GM19035 (cell line): Measurements from ENCODE around the gene KRT82.

Source experiments
- ATAC-seq: cut with Tn5 transposase; IDR thresholded peaks from one replicate; pipeline ENCODE4 v1.9.1; 2021; ENCODE audit not compliant: unreplicated experiment

KRT82 gene

GRCh38 chr12:52436000-52436827 is 30.1 kb upstream of the KRT82 start:
- no peak for ATAC-seq

GRCh38 chr12:52435659-52435999 is 29.5 kb upstream of the KRT82 start:
- no peak for ATAC-seq

DNA sequence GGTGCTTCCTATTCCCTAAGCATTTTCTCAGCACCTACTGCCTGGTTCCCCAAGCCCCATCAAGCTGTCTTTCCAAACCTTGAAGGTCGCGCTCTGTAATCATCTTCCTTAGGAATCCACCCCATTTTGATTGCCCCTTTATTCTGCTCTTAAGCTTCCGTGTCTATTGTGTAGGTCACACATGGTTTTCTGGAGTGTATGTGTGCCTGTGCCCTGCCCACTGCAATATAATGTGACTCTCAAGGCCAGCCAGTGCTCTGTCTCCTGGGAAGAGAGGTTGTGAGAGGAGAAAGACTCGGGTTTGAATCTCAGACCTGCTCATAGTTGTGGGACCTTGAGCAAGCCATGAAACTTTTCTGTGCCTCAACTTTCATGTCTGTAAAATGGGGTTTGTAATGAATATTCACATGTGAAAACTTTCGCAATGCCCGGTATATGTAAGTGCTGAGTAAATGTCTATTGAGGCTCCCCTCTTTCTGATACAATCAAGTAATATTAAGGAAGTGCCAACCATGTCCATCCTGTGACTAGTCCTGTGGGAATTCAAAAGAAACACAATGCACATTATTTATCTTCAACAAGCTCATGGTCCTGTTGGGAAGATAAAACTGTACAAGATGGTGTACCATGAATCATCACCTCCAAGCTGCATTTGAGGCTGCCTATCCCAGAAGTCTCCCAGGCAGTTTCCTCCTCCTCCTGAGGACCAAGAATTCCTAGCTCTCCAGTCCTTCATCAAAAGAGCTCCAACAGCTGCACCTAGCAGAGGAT is 28.8 kb upstream of the KRT82 start:
- ATAC-seq: no peak

DNA sequence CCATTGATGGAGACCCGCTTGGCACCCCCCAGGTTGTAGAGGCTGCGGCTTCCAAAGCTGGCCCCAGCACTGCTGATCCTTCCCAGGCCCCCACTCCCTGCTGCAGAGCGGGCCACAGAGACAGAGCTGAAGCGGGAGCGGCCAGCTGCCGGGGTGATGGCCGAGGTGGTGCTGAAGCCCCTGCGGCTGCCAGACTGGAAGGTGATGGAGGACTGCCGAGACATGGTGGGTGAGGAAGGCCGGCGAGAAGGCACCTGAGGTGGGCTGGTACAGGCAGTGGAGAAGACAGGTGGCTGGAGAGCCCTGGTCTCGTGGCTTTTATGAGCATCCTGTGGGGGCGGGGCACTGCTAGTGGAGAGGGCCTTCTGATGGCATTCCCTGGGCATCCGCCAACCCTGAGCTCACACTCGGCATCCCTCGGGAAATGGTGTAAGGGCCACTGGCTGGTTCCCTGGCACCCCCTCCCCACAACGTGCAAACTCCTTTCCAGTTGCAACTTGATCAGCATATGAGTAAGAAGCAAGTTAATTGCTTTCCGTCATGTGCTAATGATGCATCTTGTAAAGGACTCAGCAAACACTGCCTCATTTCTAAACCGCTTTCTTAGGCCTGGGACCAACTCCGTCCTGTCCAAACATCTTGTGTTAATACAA is 28.1 kb upstream of the KRT82 start, which contains the start of gene KRT75:
Gene KRT75 (minus strand): TSS at position 291 of the 653 bp plus-strand sequence. CDS start 67 bp downstream, at position 224.
- ATAC-seq: no peak

DNA sequence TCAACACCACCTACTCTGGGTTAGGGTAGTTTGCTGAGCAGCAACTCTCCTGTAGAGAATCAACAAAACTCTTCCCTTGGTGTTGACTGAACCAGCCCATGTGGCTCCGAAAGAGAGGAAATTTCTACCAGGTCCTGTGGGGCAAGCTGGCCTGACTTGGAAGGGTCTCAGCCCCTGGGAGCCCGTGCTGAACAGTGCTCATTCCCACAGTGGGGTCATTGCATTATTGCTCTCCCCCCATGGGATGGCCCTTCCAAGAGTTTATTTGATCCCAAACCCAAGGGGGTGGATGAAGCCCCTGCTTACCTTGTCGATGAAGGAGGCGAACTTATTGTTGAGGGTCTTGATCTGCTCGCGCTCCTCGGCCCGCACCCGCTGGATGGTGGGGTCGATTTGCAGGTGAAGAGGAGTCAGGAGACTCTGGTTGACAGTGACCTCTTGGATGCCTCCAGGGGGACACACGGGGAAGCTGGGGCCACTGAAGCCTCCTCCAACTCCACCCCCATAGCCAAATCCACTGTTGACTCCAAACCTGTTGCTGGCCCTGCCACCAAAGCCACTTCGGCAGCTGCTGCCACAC is 27.5 kb upstream of the KRT82 start:
- no peak for ATAC-seq

DNA sequence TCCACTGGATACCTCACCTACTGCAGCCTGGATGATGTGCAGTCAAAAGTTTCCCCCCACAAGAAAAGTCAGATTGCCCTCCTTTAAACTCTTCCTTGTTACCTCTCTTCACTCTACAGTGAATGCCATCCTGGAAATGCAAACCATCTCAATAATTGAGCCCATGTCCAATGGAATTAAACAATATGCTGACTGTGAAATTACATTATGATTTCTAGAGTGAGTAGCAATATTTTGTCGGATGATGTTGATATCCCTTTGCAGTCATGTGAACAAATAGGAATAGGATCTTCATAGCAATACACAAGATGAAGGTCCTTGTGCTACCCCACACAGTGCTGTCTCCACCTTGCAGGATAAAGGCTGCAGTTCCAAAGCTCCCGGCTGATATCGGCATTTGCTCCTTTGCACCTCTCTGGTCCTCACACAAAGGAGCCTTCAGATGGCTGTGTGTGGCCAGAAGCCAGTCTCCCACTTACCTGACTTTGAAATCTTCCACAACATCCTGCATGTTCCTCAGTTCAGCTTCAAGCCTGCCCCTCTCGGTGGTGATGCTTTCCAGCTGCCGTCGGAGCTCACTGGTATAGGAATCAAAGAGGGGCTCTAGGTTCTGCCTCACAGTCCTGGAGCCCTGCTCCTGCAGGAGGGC is 26.5 kb upstream of the KRT82 start:
- no peak for ATAC-seq

DNA sequence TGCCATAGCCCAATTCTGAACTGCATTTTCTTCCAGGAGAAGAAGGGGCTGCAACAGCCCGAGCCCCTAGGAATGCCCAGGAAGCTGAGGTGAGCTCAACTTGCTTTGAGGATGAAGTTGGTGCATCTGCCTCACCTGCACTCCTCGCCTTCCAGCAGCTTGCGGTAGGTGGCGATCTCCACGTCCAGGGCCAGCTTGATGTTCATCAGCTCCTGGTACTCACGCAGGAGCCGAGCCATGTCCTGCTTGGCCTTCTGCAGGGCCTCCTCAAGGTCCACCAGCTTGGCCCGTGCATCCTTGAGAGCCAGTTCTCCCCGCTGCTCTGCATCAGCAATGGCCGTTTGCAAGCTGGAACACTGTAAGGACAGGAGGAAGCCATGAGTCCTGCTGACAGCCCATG is 22.0 kb upstream of the KRT82 start:
- ATAC-seq: no peak

- ATAC-seq: no peak
These were observed 20.9 kb upstream of the KRT82 start for GRCh38 chr12:52427083-52427482.

DNA sequence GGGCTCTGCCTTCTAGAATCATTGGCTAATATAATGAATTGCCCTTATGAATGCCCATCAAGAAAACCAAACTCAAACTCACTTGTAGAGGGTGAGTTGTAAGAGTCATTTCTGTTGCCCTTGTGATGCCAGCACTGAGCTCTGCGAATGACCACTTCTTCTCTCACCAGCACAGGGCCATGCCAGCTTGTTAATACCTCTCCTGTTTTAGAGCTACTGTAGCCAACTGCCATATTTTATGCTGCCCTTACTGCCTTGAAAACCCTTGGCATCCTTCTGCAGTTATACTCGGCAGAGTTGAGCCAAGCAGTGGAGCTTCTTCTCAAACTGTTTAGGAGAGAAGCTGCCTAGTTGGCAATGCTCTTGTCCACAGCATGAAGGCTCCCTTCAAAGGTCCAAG is 19.9 kb upstream of the KRT82 start:
- ATAC-seq: no peak

DNA sequence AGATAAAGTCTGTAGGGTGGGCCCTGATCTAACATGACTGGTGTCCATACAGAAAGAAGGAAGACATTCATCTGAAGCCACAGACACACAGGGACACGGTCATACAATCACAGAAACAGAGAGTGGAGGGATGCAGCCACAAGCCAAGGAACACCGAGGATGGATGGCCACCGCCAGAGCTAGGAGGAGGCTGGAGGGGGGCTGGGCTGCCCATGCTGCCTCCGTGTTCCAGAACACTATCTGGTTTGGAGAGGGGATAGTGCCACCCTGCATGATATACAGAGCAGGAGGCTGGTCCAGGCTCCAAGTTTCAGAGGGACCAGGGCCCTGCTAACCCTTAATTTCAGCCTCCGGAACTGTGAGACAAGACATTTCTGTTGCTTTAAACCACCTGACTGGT is 19.3 kb upstream of the KRT82 start:
- ATAC-seq: no peak

DNA sequence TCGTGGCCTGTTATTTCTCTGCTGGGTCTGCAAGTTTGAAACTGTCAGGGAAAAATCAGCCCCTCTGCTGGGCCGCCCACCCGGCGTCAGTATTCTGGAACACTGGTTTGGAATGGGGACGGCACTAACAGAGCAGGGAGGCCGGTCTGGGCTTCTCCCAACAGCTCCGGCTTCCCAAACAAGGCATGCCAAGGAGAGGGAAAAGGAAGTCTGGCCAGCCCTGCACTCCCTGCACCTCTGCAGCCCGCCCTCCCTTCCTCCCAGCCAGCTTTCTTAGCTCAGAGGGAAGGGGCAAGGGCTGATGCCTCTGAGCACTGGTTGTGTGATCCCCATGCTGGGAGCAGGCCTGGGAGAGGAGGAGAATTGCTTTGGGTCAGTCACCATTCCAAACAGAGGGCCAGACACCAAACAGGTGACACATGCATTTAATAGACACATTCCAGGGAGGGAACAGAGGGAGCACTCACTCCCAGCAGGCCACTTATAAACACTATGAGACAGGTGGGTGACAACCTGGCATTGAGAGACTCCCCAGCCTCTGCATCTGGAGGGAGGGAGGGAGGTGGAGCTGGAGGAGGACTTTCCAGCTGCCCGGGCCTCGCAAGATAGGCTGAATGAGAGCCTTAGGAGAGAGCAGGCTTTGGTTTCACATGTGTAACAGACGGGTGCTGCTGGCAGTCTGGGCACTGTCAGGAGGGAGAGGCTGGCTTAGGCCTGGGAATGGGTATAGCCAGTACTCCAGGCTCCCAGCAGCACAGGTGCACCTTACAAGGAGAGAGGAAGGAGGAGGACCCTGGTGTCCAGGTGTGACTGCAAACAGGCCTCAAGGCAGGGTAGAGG is 17.7 kb upstream of the KRT82 start:
- no peak for ATAC-seq

DNA sequence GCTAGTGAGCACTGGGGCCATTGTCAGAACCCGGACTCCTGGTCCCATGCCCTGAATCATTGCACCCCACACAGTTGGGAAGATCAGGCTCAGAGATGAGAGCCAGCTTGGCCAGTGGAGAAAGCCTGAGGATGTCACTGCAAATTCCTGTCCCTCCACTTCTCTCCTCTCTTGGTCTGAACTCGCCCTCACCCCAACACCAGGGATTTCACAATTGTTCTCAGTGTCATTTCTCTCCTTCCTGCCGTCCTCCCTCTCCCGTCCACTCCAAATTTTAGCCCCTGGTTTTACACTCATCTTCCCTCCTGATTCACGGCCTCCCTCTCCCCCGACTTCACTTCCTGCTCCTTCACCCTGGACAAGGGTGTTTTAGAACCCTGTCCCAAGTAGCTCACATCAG is 16.9 kb upstream of the KRT82 start:
- ATAC-seq: no peak

- ATAC-seq: no peak
These were observed 13.5 kb upstream of the KRT82 start for GRCh38 chr12:52419656-52420055.

GRCh38 chr12:52418576-52419110 is 12.5 kb upstream of the KRT82 start:
- no peak for ATAC-seq

- ATAC-seq: no peak
These were observed 11.6 kb upstream of the KRT82 start for GRCh38 chr12:52417740-52418139.

DNA sequence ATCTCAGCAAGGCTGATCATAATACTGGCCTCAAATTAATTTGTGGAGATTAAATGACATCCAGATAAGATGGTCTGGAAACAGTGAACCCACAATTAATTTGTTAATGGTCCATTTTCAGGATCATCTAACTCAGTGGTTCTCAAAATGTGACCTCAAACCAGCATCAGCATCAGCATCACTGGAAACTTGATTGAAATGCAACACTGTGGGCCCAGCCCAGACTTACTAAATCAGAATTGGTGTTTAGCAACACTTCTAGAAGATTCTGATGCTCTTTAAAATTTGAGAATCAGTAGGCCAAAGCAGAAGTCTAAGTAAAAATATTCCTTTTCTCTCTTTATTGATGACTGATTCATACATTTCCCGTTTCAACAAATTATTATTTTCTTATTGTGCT is 10.7 kb upstream of the KRT82 start:
- no peak for ATAC-seq

DNA sequence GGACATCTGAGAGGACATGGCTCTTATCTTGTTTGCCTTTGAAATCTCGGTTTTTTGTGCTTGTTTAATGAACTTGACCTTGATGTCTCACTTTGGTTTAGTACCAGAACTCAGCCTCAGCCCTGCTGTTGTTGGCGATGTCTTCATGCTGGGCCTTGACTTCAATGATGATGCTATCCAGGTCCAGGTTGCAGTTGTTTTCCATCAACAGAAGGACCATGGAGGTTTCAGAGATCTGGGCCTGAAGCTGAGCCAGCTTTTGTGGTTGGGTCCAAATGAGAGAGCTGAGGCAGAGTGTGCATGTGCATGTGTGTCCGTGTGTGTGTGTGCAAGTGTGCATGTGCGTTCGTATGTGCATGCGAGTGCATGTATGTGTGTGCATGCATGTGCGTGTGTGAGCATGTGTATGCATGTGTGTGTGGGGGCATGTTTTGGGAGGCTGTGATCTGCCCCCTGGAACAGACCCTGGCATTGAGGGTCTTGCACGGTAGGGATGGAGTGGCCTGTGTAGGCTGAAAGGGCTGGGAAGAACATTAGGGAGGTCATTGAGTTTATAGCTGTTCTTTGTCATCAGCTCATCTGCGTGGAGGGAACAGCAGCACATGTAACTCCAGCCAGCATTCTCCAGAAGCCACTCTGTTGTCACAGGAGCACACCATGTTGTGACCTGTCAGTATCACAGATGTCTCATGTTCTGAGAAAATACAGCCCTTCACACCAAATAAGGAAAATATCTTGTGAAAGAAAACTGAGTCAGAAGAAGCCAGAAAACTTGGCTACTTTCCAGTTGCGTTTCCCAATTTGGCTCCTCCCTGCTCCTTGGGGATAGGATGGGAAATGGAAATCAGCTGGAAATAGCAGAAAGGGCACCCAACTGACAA is 10.0 kb upstream of the KRT82 start:
- ATAC-seq: no peak

- ATAC-seq: no peak
These were observed 8.8 kb upstream of the KRT82 start for GRCh38 chr12:52414936-52415335.

- ATAC-seq: no peak
These were observed 7.7 kb upstream of the KRT82 start for GRCh38 chr12:52413782-52414345.
